HEK293 (cell line): Measurements from ENCODE around the gene EGFL8.

ENCODE experiments used
- CTCF ChIA-PET: fragments of 350-600 bp; formaldehyde crosslinking; extraction: SDS; loops from one replicate; lab custom pipeline; 2021; ENCODE audit warnings: antibody characterized with exemption; lab: Yijun Ruan, JAX
- POLR2A ChIA-PET: fragments of 300-600 bp; formaldehyde crosslinking; extraction: SDS; loops from one replicate; lab custom pipeline; 2020; ENCODE audit warnings: antibody characterized with exemption, inconsistent platforms; lab: Yijun Ruan, JAX
- H3K27ac ChIP-seq: fragments of 200-500 bp; sonication (Bioruptor generic); 2 replicates; pipeline ENCODE4 v1.5.1; 2014; ENCODE audit warnings: low read depth, low read length, control low read depth, inconsistent platforms; ENCODE audit errors: extremely low read depth
- H3K36me3 ChIP-seq, 2 experiments: fragments of 200-500 bp in 1 of 2; sonication (Bioruptor generic) in 1 of 2; 1 replicate in 1 of 2; 2 replicates in 1 of 2; pipeline ENCODE4 v1.5.1; 2014 to 2017; ENCODE audit warnings: inconsistent platforms in 2 of 2, low read length in 2 of 2; ENCODE audit not compliant: control insufficient read depth in 2 of 2, insufficient read depth in 1 of 2
- H3K4me1 ChIP-seq: fragments of 200-500 bp; sonication (Bioruptor generic); 2 replicates; pipeline ENCODE4 v1.5.1; 2014; ENCODE audit warnings: mild to moderate bottlenecking, low read length, inconsistent platforms; ENCODE audit not compliant: control insufficient read depth, insufficient read depth
- H3K4me3 ChIP-seq: 2 replicates; pipeline ENCODE4 v1.5.1; 2011; ENCODE audit warnings: low read depth, mild to moderate bottlenecking, control low read depth, low read length, moderate library complexity
- H3K9me3 ChIP-seq: fragments of 200-500 bp; sonication (Bioruptor generic); 2 replicates; pipeline ENCODE4 v1.5.1; 2014; ENCODE audit warnings: low read depth, low read length, inconsistent platforms; ENCODE audit not compliant: control insufficient read depth, insufficient read depth
- EGR2 ChIP-seq: fragments of 450-650 bp; formaldehyde crosslinking; IDR thresholded peaks from 2 replicates; pipeline ENCODE4 v1.5.1; 2016; ENCODE audit warnings: low read depth, missing biosample characterization, missing genetic modification characterization
- FEZF1 ChIP-seq: fragments of 450-650 bp; formaldehyde crosslinking; IDR thresholded peaks from 2 replicates; pipeline ENCODE4 v1.5.1; 2016; ENCODE audit warnings: missing biosample characterization, missing genetic modification characterization
- KLF16 ChIP-seq: fragments of 450-650 bp; formaldehyde crosslinking; IDR thresholded peaks from 2 replicates; pipeline ENCODE4 v1.5.1; 2017; ENCODE audit warnings: missing biosample characterization, missing genetic modification characterization
- MYNN ChIP-seq: fragments of 450-650 bp; formaldehyde crosslinking; IDR thresholded peaks from 2 replicates; pipeline ENCODE4 v1.5.1; 2016; ENCODE audit warnings: missing biosample characterization, missing genetic modification characterization, borderline replicate concordance
- RBAK ChIP-seq: fragments of 450-650 bp; formaldehyde crosslinking; IDR thresholded peaks from 2 replicates; pipeline ENCODE4 v1.5.1; 2016; ENCODE audit warnings: missing biosample characterization, missing genetic modification characterization
- REPIN1 ChIP-seq: fragments of 450-650 bp; formaldehyde crosslinking; IDR thresholded peaks from 2 replicates; pipeline ENCODE4 v1.5.1; 2017; ENCODE audit warnings: missing biosample characterization, missing genetic modification characterization, low read depth
- ZFP69B ChIP-seq: fragments of 450-650 bp; formaldehyde crosslinking; IDR thresholded peaks from 2 replicates; pipeline ENCODE4 v1.5.1; 2016; ENCODE audit warnings: missing biosample characterization, missing genetic modification characterization
- ZIC2 ChIP-seq: fragments of 450-650 bp; formaldehyde crosslinking; IDR thresholded peaks from 2 replicates; pipeline ENCODE4 v1.5.1; 2016; ENCODE audit warnings: missing biosample characterization, missing genetic modification characterization
- ZNF175 ChIP-seq: fragments of 450-650 bp; formaldehyde crosslinking; IDR thresholded peaks from 2 replicates; pipeline ENCODE4 v1.5.1; 2016; ENCODE audit warnings: missing biosample characterization, missing genetic modification characterization
- ZNF202 ChIP-seq: fragments of 450-650 bp; formaldehyde crosslinking; IDR thresholded peaks from 2 replicates; pipeline ENCODE4 v1.5.1; 2016; ENCODE audit warnings: missing biosample characterization, missing genetic modification characterization, borderline replicate concordance
- ZNF266 ChIP-seq: fragments of 450-650 bp; formaldehyde crosslinking; IDR thresholded peaks from 2 replicates; pipeline ENCODE4 v1.5.1; 2016; ENCODE audit warnings: missing biosample characterization, missing genetic modification characterization, low read depth
- ZNF335 ChIP-seq: fragments of 450-650 bp; formaldehyde crosslinking; conservative IDR thresholded peaks from 2 replicates; pipeline ENCODE4 v1.5.1; 2016; ENCODE audit warnings: missing biosample characterization, missing genetic modification characterization
- ZNF350 ChIP-seq: fragments of 450-650 bp; formaldehyde crosslinking; IDR thresholded peaks from 2 replicates; pipeline ENCODE4 v1.5.0; 2017; ENCODE audit warnings: missing biosample characterization, mild to moderate bottlenecking, missing genetic modification characterization
- ZNF449 ChIP-seq: fragments of 450-650 bp; formaldehyde crosslinking; IDR thresholded peaks from 2 replicates; pipeline ENCODE4 v1.5.1; 2017; ENCODE audit warnings: missing biosample characterization, mild to moderate bottlenecking, missing genetic modification characterization, moderate library complexity
- ZNF624 ChIP-seq: fragments of 450-650 bp; formaldehyde crosslinking; IDR thresholded peaks from 2 replicates; pipeline ENCODE4 v1.5.1; 2017; ENCODE audit warnings: missing biosample characterization, missing genetic modification characterization
- ZSCAN4 ChIP-seq: fragments of 450-650 bp; formaldehyde crosslinking; IDR thresholded peaks from 2 replicates; pipeline ENCODE4 v1.5.1; 2017; ENCODE audit warnings: missing biosample characterization, missing genetic modification characterization
- TF ChIP-seq, protein P1 (sequence below): fragments of 450-650 bp; formaldehyde crosslinking; IDR thresholded peaks from 2 replicates; pipeline ENCODE4 v1.5.1; 2016; ENCODE audit warnings: missing biosample characterization, missing genetic modification characterization
- TF ChIP-seq, protein P2 (sequence below): fragments of 450-650 bp; formaldehyde crosslinking; IDR thresholded peaks from 2 replicates; pipeline ENCODE4 v1.5.1; 2017; ENCODE audit warnings: missing biosample characterization, missing genetic modification characterization

EGFL8 gene

DNA sequence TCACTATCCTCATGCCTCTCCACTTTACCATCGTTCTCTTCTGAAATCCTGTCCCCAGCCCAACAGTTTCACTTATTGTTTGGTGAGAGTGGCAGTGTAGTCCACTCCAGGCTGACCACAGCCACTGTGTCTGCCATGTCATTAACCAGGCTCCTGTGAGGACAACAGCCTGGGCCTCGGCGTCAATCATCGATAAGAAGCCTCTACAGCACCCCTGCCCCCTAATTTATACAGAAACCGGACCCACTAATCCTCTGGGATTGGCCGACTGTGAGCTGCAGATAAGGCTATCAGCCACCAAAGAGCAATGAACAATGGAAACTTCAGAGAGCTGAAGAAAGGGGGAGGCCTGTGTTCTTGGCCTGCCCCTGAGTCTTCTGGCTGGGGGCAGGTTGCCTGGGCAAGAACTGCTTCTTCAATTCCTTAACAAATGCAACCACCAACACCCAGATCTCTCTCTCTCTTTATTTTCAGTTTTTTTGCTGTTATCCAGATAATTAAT is 3.4 kb downstream of the EGFL8 start:
- POLR2A ChIA-PET, result interaction anchor here (0.5 to 1.3 kb wide), 4 partner anchors 10 to 18 kb away, joined by 3 to 6 read pairs (median 4); no protein-coding TSS in a partner anchor
- CTCF ChIA-PET, result interaction anchor here (1.0 to 1.9 kb wide), 2 partner anchors 8 to 50 kb away, joined by 3 to 19 read pairs; partner anchors contain the start of gene AGPAT1
- H3K4me3 ChIP-seq, result no peak overlapping the region
- no peak overlapping the region for H3K27ac ChIP-seq
- no peaks in the 10 kb centered on the region for H3K9me3 ChIP-seq
- TF ChIP-seq, protein P1, sequence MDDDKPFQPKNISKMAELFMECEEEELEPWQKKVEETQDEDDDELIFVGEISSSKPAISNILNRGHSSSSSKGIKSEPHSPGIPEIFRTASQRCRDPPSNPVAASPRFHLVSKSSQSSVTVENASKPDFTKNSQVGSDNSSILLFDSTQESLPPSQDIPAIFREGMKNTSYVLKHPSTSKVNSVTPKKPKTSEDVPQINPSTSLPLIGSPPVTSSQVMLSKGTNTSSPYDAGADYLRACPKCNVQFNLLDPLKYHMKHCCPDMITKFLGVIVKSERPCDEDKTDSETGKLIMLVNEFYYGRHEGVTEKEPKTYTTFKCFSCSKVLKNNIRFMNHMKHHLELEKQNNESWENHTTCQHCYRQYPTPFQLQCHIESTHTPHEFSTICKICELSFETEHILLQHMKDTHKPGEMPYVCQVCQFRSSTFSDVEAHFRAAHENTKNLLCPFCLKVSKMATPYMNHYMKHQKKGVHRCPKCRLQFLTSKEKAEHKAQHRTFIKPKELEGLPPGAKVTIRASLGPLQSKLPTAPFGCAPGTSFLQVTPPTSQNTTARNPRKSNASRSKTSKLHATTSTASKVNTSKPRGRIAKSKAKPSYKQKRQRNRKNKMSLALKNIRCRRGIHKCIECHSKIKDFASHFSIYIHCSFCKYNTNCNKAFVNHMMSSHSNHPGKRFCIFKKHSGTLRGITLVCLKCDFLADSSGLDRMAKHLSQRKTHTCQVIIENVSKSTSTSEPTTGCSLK (tag by site-specific recombination), result no peak
- TF ChIP-seq FEZF1 (tag by site-specific recombination) (no peak), KLF16 (tag by site-specific recombination) (no peak), ZNF624 (tag by site-specific recombination) (no peak), RBAK (tag by site-specific recombination) (no peak)
- TF ChIP-seq, protein P2, sequence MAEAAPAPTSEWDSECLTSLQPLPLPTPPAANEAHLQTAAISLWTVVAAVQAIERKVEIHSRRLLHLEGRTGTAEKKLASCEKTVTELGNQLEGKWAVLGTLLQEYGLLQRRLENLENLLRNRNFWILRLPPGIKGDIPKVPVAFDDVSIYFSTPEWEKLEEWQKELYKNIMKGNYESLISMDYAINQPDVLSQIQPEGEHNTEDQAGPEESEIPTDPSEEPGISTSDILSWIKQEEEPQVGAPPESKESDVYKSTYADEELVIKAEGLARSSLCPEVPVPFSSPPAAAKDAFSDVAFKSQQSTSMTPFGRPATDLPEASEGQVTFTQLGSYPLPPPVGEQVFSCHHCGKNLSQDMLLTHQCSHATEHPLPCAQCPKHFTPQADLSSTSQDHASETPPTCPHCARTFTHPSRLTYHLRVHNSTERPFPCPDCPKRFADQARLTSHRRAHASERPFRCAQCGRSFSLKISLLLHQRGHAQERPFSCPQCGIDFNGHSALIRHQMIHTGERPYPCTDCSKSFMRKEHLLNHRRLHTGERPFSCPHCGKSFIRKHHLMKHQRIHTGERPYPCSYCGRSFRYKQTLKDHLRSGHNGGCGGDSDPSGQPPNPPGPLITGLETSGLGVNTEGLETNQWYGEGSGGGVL (tag by site-specific recombination), result no peak
- TF ChIP-seq, all 188 proteins: peak for 0
- Histone ChIP-seq H3K4me1 (no peaks in the 10 kb centered on the region), H3K36me3 (peaks cover 19 to 73% of the 10 kb centered on the region in 2 experiments; a peak in 2 of 3 replicates)

- H3K4me3 ChIP-seq, result no peak overlapping the region
- H3K27ac ChIP-seq, result no peak overlapping the region
- ChIA-PET POLR2A (interaction anchor here (0.5 to 2.0 kb wide), 6 partner anchors 11 to 40 kb away, joined by 3 to 9 read pairs (median 6); partner anchors contain the start of genes ATF6B and PBX2), CTCF (interaction anchor here (0.6 to 1.9 kb wide), 4 partner anchors 8 to 57 kb away, joined by 3 to 19 read pairs (median 5); partner anchors contain the start of gene AGPAT1)
- H3K9me3 ChIP-seq, result no peaks in the 10 kb centered on the region
- peaks cover 15 to 68% of the 10 kb centered on the region in 2 experiments; a peak in 2 of 3 replicates for H3K36me3 ChIP-seq
- no peaks in the 10 kb centered on the region for H3K4me1 ChIP-seq
- TF ChIP-seq ZNF266 (tag by site-specific recombination) (no peak), ZNF175 (tag by site-specific recombination) (no peak), ZNF449 (tag by site-specific recombination) (no peak), ZIC2 (tag by site-specific recombination) (no peak), ZNF202 (tag by site-specific recombination) (no peak), ZSCAN4 (tag by site-specific recombination) (no peak), MYNN (tag by site-specific recombination) (no peak), ZNF335 (tag by site-specific recombination) (no peak), EGR2 (tag by site-specific recombination) (no peak), REPIN1 (no peak), ZFP69B (no peak), ZNF350 (no peak)
Measured at GRCh38 chr6:32168350-32168749, 4.0 kb downstream of the EGFL8 start.
